HG03045 (cell line): ENCODE data around the gene BCS1L.

Experiments used
- ATAC-seq: cut with Tn5 transposase; IDR thresholded peaks from one replicate; pipeline ENCODE4 v1.9.1; 2021; ENCODE audit warnings: mild to moderate bottlenecking, moderate library complexity; ENCODE audit not compliant: unreplicated experiment

BCS1L gene

DNA sequence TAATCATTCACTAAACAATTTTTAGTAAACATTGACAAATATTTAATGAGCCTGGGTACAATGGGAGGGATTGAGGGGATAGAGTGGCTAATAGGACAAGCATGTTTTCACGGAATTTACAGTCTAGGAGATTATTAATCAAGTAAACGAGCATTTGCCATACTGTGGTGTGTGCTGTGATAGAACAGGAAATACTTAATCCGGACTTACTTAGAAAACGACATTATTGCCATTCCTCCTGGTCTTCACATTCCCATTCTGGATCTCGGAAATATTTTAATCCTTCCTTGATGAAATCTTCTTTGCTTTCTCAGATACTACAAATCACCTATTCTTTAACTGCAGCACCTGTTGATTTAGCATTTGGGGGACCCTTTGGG, 52.1 kb downstream of the BCS1L start:
- ATAC-seq: no peak
